Esophagus muscularis mucosa (tissue), 4 donors: Measurements from ENCODE around the gene ZNF419. TPM values are rescaled to one million over a fixed set of nuclear protein-coding genes. Genes with fewer than 3 reads are reported as not detected.
"Not testable (repeated sequence)": the region's sequence is repeated elsewhere in the genome, so short reads cannot be mapped to it uniquely, and the experiment has no call there.

Experiments used
- DNase-seq: peaks from one replicate; pipeline ENCODE4 v3.0.0-alpha.2; 2017; ENCODE audit errors: extremely low spot score
- H3K27ac ChIP-seq, 4 donors: fragments of 200-600 bp; sonication (generic); replicated peaks in 1 of 4; 1 replicate in 3 of 4; 2 replicates in 1 of 4; pipeline ENCODE4 v1.5.1; 2016 to 2019; ENCODE audit warnings: mild to moderate bottlenecking in 1 of 4
- H3K27me3 ChIP-seq, 4 donors: fragments of 200-600 bp; sonication (generic); one replicate each; pipeline versions ENCODE4 v1.5.1 to v1.6.0; 2016 to 2019
- H3K36me3 ChIP-seq, 4 donors: fragments of 200-600 bp; sonication (generic); one replicate each; pipeline ENCODE4 v1.5.1; 2016 to 2019
- H3K4me1 ChIP-seq, 4 donors: fragments of 200-600 bp; sonication (generic); one replicate each; pipeline ENCODE4 v1.5.1; 2016 to 2019
- H3K4me3 ChIP-seq, 4 donors: fragments of 200-600 bp; sonication (generic); 1 replicate in 2 of 4; 2 replicates in 2 of 4; pipeline ENCODE4 v1.5.1; 2016 to 2019; ENCODE audit warnings: mild to moderate bottlenecking in 4 of 4, moderate library complexity in 1 of 4
- H3K9me3 ChIP-seq, 4 donors: fragments of 200-600 bp; sonication (generic); 1 replicate in 3 of 4; 2 replicates in 1 of 4; pipeline ENCODE4 v1.5.1; 2016 to 2019
- CTCF ChIP-seq, 3 experiments: fragments of 200-600 bp in 2 of 3; fragments of 450-650 bp in 1 of 3; sonication (generic) in 2 of 3; IDR thresholded peaks; one replicate each; pipeline ENCODE4 v1.5.1; 2017 to 2019; ENCODE audit warnings: antibody characterized with exemption in 3 of 3, mild to moderate bottlenecking in 2 of 3, moderate library complexity in 1 of 3
- EP300 ChIP-seq: sonication (generic); formaldehyde crosslinking; IDR thresholded peaks from one replicate; pipeline ENCODE4 v1.6.1; 2017; ENCODE audit warnings: antibody characterized with exemption
- POLR2A ChIP-seq: fragments of 450-650 bp; IDR thresholded peaks from one replicate; pipeline ENCODE4 v1.6.1; 2017; ENCODE audit warnings: antibody characterized with exemption, moderate library complexity, mild to moderate bottlenecking, low read depth
- POLR2AphosphoS5 ChIP-seq, 2 donors: sonication (generic); formaldehyde crosslinking; IDR thresholded peaks; one replicate each; pipeline ENCODE4 v1.6.1; 2017; ENCODE audit warnings: antibody characterized with exemption in 2 of 2
- WGBS: methylation state at CpG from one replicate; pipeline ENCODE4 v1.1.5; 2018; 5-methylcytosine and 5-hydroxymethylcytosine counted together
- intact Hi-C: fragments of 100-400 bp; cut with DNase I; formaldehyde crosslinking; loops from one replicate; pipeline ENCODE4 v1.15.1; 2023
- total RNA-seq, 4 donors: library from RNA; depleted of rRNA; stranded (reverse); fragments of >200 nt; gene quantifications; one replicate each; pipeline versions ENCODE4 v1.1.0 to v1.2.1, GENCODE V29; 2016

Gene ZNF419
- total RNA-seq: 10 to 100 TPM in 2 of 4 donors, 1 to 10 TPM in 2; 9.3 to 17.8 (median 12.4) TPM

DNA sequence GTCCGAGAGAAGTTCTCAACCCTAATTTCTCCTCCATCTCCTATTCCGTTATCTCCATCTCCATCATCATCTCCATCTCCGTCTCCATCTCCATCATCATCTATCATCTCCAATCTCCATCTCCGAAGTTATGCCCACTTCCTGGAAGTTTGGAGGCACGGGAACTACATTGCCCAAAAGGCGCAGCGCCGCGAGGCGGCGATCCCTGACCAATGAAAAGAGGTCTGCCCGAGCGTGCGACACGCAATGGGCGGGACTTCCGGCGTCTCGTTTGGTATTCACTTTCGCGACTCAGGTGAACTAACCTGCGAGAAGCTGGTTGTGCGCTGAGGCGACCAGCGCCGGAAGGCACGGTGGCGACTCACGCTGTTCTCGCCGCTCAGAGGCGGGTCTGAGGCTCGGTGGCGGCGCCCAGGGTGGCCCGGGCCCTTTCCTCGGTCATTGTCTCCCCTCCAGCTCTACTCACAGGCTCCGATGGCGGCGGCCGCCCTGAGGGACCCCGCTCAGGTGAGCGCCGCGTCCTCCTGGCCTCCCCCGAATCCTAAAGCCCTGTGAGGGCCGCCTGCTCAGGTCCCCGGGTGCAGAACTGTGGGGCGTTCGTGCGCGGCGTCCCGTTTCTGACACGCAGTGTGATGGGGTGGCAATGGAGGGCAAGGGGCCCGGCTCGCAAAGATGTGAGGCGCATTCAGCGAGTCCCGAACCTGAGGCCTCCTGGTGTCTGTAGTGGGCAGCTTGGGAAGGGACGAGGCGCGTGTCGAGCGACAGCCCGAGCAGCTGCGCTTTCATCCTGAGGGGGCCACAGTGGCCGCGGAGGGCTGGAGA is at the start of gene ZNF419:
TSS of gene ZNF419 (plus strand) at position 274 of the 822 bp plus-strand sequence. CDS start at position 475, 201 bp downstream.
- peak; percentile 96 for DNase-seq
- WGBS: 2% methylated on average over 28 of the region's 69 CpGs
- Histone ChIP-seq H3K27ac (peak within 1 kb of the TSS; percentile 68 to 80 (median 76)), H3K4me1 (peaks cover 7 to 11% (median 8%) of the 10 kb centered on the region in 4 donors), H3K36me3 (peaks cover 20 to 26% (median 22%) of the 10 kb centered on the region in 4 donors), H3K4me3 (peak within 1 kb of the TSS; percentile 70 to 98 (median 94))
- intact Hi-C loops, H3K9me3 ChIP-seq, H3K27me3 ChIP-seq: not testable (repeated sequence)
- TF ChIP-seq POLR2AphosphoS5 (IDR thresholded peaks at IDR 0.05): peak; percentile 87

- H3K36me3 ChIP-seq: peaks cover 0 to 26% (median 18%) of the 10 kb centered on the region in 4 donors
- intact Hi-C loops: no loop called here
- 63% methylated on average over 4 of the region's 4 CpGs for WGBS
- no peak overlapping the region for H3K4me3 ChIP-seq
- peaks cover 0 to 21% (median 5%) of the 10 kb centered on the region in 4 donors for H3K9me3 ChIP-seq
- H3K27me3 ChIP-seq: no peaks in the 10 kb centered on the region
- no peak for TF ChIP-seq CTCF (IDR thresholded peaks at IDR 0.05)
- no peak for TF ChIP-seq POLR2A
- TF ChIP-seq EP300: no peak
- TF ChIP-seq POLR2AphosphoS5 (IDR thresholded peaks at IDR 0.05): no peak
- H3K27ac ChIP-seq: no peak overlapping the region
- H3K4me1 ChIP-seq: peaks cover 16 to 25% (median 22%) of the 10 kb centered on the region in 4 donors
- no peak for DNase-seq
Measured at GRCh38 chr19:57437931-57438330, 49.6 kb upstream of the ZNF419 start.

DNA sequence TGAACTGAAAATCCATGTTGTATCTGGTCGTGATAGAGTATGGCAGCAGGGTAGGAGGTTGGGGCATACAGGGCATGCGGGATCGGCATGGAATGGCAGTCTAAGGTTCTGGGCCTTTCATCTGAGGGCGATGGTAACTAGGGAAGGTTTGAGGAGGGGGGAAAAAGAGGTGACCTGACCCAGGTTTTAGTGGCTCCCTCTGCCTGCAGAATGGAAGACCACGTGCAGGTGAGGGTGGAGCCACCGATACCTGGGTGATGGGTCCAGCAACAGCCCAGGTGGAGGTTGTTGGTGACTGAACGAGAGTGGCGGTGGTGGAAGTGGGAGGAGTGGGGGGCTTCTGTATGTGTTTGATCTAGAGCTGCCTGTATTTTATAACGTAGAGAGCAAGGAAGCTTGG is 48.6 kb upstream of the ZNF419 start:
- 96% methylated on average over 9 of the region's 9 CpGs for WGBS
- intact Hi-C loops: no loop called here
- no peak for DNase-seq
- peaks cover 6 to 36% (median 28%) of the 10 kb centered on the region in 4 donors for H3K36me3 ChIP-seq
- H3K27ac ChIP-seq: no peak overlapping the region
- no peak overlapping the region for H3K4me3 ChIP-seq
- TF ChIP-seq POLR2AphosphoS5 (IDR thresholded peaks at IDR 0.05): no peak
- TF ChIP-seq CTCF (IDR thresholded peaks at IDR 0.05): no peak
- TF ChIP-seq EP300: no peak
- TF ChIP-seq POLR2A: no peak
- no peaks in the 10 kb centered on the region for H3K27me3 ChIP-seq
- H3K4me1 ChIP-seq: peaks cover 16 to 25% (median 22%) of the 10 kb centered on the region in 4 donors
- H3K9me3 ChIP-seq: peaks cover 0 to 21% (median 11%) of the 10 kb centered on the region in 4 donors

DNA sequence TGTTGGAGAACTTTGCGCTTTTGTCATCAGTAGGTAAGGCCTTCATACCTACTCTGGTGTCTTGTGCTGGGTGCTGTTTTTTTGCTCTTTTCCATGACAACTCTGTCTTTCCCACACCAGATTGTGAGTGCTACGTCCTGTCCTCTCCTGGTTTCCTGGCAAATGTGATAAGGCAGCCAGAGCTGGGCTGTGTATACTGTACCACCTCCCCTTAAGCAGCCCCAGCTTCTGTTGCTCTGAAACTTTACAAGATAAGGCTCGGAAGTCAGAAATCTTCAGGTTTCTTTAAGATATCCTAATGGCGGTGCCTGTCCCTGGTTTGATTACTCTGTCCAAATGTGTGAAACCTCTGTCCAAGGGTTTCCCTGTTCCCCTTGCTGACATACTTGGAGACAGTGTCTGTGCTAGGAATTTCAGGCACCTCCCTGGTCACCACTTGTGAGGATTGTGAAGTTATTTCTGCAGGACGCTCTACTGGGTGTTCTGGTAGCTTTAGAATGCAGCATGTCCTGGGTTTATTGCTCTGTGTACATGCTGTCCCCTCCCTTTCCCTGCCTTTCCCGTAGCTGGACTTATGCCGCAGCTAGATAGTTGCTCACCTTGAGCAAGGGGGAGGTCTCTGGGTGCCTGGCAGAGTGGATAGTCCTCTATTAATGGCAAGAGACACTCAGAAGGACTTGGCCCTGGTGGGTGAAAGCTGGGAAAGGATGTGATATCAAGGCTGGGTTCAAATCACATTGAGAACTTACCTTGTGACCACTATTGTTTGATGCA is 45.4 kb upstream of the ZNF419 start:
- DNase-seq: no peak
- Histone ChIP-seq H3K27me3 (no peaks in the 10 kb centered on the region), H3K9me3 (peaks cover 0 to 51% (median 28%) of the 10 kb centered on the region in 4 donors), H3K4me3 (no peak overlapping the region), H3K27ac (no peak overlapping the region), H3K36me3 (peaks cover 16 to 54% (median 42%) of the 10 kb centered on the region in 4 donors), H3K4me1 (no peaks in the 10 kb centered on the region)
- intact Hi-C loops: no loop called here
- TF ChIP-seq POLR2A (no peak), EP300 (no peak), POLR2AphosphoS5 (IDR thresholded peaks at IDR 0.05) (no peak), CTCF (IDR thresholded peaks at IDR 0.05) (no peak)
- 91% methylated on average over 7 of the region's 7 CpGs for WGBS
